HG03097 (cell line): ENCODE results near the gene SVIL.
"Not testable (repeated sequence)": the region's sequence is repeated elsewhere in the genome, so short reads cannot be mapped to it uniquely, and the experiment has no call there.

Experiments used
- ATAC-seq: cut with Tn5 transposase; IDR thresholded peaks from one replicate; pipeline ENCODE4 v1.9.1; 2021; ENCODE audit not compliant: unreplicated experiment, low FRiP score

The SVIL gene

DNA sequence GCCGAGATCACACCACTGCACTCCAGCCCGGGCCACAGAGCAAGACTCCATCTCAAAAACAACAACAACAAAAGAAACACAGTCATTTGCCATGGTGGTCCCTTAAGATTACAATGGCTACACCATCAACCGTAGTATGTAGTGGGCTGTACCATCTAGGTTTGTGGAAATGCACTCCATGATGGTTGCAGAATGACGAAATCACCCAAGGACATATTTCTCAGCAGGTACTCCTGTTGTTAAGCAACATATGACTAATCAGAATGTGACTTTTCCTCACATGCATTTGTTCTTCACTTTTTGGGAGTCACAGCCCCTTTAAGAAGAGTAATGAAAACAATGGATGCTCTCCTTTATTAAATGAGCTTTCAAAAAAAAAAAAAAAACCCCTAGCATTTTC is 11.0 kb downstream of the SVIL start:
- no peak for ATAC-seq

GRCh38 chr10:29622382-29622922 is 12.3 kb downstream of the SVIL start:
- no peak for ATAC-seq

DNA sequence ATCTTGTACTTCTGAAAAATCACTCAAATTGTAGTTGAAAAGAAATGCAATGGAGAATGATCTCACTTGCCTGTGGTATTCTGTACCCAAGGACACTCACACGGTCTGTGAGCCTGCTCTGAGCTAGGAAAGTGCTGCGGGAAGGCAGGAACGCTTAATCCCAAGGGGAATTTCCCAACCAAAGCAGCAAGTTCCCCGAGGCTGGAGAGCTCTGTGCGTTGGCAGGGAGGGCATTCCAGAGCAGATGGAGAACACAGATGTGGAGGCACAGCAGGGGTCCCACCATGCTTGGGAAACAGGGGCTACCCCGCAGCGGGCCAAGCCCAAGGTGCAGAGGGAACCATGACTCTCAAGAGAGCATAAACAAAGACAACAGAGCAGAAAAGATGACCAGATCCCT is 13.6 kb downstream of the SVIL start:
- ATAC-seq, result no peak

GRCh38 chr10:29620112-29620690 is 14.6 kb downstream of the SVIL start:
- no peak for ATAC-seq

DNA sequence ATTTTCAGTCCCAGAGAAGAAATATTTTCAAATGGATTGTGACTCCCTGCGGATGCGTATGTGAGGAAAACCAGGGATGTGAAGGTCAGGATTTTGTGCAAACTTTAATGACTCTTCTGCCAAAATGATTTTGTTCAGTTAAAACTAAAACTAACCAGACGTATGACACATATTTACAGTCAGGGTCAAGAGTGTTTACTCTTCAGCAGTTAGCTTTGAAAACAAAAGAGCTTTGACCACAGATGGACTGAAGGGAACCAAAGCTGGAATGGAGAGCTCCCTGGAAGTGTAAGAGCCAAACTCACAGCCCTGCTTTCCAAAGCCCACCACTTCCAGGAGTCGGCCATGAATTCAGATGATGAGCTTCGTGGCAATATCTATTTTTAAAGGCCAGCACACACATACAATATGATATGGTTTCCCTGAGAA is 15.5 kb downstream of the SVIL start:
- ATAC-seq, result no peak

DNA sequence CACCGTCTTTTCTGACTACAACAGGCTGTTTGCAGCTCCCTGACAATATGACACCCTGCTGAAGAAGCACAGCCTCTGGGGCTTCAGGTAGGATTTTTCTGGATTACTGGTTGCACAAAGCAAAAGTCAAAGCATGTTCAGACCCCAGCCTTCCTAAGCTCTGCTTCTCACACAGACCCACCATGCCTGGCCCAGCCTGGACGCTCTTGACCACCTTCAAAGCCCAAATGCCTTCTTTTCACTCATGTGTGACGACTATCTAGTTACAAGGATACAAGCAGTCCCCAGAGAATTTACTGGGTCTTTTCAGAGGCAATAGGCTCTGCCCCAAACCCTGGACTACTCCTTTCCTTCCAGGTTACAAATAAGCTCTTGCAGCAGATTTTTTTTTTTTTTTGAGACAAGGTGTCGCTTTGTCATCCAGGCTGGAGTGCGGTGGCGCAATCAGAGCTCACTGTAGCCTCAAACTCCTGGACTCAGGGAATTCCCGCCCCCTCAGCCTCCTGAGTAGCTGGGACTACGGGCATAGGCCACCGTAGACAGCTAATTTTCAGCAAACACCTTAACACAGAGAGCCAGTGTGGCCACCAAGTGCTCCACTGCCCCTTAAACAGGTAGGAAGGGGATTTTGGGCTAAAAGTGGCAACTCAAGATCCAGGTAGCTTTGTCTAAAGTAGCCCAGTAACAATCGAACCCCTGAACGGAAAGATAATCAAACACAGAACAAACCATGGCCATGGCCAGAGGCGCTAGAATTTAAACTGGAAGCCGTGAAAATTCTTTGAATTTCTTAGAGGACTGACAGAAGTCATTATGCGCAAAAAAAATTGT is 16.2 kb downstream of the SVIL start:
- no peak for ATAC-seq

GRCh38 chr10:29617880-29618340 is 16.9 kb downstream of the SVIL start:
- no peak for ATAC-seq

- no peak for ATAC-seq
These were observed 18.2 kb downstream of the SVIL start for GRCh38 chr10:29616542-29616941.

DNA sequence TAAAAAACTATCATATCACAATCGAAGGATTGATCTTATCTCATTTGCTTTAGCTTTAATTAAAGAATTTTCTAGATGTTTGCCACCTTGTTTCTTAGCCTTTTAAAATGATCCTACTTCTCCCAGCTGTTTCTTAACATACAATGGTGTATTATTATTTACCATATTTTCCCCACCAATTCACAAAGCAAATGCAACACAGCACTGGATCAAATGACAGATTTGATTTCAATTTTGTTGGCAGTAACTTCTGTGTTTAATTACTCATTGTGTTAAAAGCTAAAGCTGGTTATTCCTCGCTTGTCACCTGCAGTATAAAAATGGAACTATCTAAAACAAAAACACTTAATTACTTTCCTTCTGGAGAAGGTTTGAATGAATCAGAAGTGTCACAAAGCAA is 19.6 kb downstream of the SVIL start:
- ATAC-seq, result no peak

GRCh38 chr10:29614289-29614688 is 20.5 kb downstream of the SVIL start:
- not testable (repeated sequence) for ATAC-seq

DNA sequence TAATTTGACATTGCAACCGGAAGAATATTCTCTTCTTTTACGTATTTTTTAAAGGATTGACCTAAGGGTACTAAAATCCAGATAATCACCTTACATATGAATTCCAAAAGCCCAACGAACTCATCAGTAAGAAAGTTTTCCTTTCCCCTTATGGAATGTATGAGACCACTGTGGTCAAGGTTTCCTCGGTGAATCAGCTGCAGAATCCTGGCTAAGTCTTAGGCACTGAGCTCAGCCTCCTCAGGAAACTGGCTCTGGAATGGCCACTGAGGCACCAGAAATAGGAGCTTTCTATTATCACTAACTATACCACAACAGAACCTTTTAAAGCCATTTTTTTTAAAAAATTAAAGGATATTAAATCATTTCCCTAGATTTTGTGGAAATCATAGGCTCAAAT is 21.0 kb downstream of the SVIL start:
- no peak for ATAC-seq

GRCh38 chr10:29613196-29613595 is 21.6 kb downstream of the SVIL start:
- ATAC-seq, result no peak

DNA sequence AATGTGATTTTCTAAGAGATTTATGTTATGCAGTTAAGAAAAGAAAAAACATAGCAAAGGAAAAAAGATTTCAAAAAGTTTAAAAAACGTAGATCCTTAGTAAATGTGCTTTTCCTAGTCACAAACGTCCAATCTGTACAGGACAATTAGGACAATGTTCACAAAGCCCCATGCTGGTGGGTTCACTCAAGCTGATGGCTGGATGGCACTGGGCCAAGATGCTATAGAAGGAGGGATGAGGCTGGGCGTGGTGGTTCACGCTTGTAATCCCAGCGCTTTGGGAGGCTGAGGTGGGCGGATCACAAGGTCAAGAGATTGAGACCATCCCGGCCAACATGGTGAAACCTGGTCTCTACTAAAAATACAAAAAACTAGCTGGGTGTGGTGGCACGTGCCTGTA is 22.1 kb downstream of the SVIL start:
- no peak for ATAC-seq

- ATAC-seq, result no peak
These were observed 22.9 kb downstream of the SVIL start for GRCh38 chr10:29611781-29612381.

DNA sequence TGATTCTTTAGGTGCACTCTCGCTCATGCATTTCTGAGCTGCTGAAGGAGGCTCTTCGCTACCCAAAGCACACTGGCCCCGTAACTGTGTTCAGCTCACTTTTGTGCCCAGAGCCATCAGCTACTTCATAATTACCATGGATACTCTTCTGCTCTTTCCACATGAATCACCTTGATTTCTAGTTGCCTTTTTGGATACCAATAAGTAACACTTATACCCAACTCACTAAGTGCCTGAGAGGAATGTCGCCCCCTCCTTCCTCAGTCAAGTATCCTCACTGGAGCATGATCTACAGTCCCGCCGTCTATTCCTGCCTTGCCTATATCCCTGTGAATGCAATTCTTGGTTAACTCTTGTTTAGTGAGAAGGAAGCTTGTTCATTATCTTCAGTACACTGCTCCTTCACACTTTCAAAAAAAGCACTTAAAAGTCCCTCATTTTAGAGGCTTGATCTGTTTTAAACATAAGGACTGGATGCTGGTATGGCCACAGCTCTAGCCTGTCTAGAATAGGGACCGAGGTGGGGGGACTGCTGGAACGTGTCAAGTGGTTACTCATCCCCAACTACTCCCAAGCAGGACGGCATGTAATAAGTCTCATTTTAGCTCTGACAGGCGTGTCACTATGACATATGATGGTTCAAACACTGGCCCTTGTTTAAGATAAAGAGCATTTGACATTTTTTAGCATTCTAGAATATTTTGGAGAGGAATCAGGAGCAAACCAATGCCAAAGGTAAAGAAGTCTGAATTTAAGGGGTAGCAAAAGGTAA is 23.7 kb downstream of the SVIL start:
- no peak for ATAC-seq

- ATAC-seq, result not testable (repeated sequence)
These were observed 24.4 kb downstream of the SVIL start for GRCh38 chr10:29610331-29610730.

GRCh38 chr10:29609696-29610095 is 25.1 kb downstream of the SVIL start:
- no peak for ATAC-seq

GRCh38 chr10:29608476-29609301 is 26.1 kb downstream of the SVIL start:
- ATAC-seq, result no peak

- no peak for ATAC-seq
These were observed 26.7 kb downstream of the SVIL start for GRCh38 chr10:29608062-29608461.

GRCh38 chr10:29607576-29607975 is 27.2 kb downstream of the SVIL start:
- ATAC-seq, result no peak
